A673 (cell line): ENCODE data around the gene ADARB2. TPM values are rescaled to one million over a fixed set of nuclear protein-coding genes. Genes with fewer than 3 reads are reported as not detected.

ENCODE experiments used
- BruUV-seq: library from RNA; stranded (reverse); fragments of 400-500 nt; replicated peaks from 2 replicates; lab custom pipeline; 2021; lab: Mats Ljungman, UMichigan
- CTCF ChIA-PET: fragments of 300-600 bp; sonication (Branson Sonifier 250); formaldehyde crosslinking; loops from one replicate; lab custom pipeline; 2022; ENCODE audit warnings: antibody characterized with exemption; lab: Charles Lee
- POLR2A ChIA-PET: fragments of 300-600 bp; sonication (Branson Sonifier 250); formaldehyde crosslinking; loops from one replicate; lab custom pipeline; 2022; ENCODE audit warnings: antibody characterized with exemption; ENCODE audit not compliant: low non-redundant PET; lab: Charles Lee
- DNase-seq: peaks from one replicate; pipeline ENCODE4 v3.0.0-alpha.2; 2015; ENCODE audit warnings: low spot score
- H3K27ac ChIP-seq: fragments of 200-600 bp; sonication (generic); 2 replicates; pipeline ENCODE4 v1.5.1; 2016; ENCODE audit warnings: mixed run types, low read depth, mild to moderate bottlenecking, mixed read lengths, antibody characterized with exemption, low read length; ENCODE audit not compliant: poor library complexity, severe bottlenecking
- H3K27me3 ChIP-seq: fragments of 200-600 bp; sonication (generic); replicated peaks from 2 replicates; pipeline ENCODE4 v1.6.1; 2017; ENCODE audit warnings: mixed run types, low read depth, mild to moderate bottlenecking, mixed read lengths, antibody characterized with exemption, low read length; ENCODE audit not compliant: insufficient read depth, poor library complexity
- H3K36me3 ChIP-seq: fragments of 200-600 bp; sonication (generic); 2 replicates; pipeline ENCODE4 v1.6.1; 2016; ENCODE audit warnings: mixed run types, mild to moderate bottlenecking, mixed read lengths, antibody characterized with exemption, low read length; ENCODE audit not compliant: insufficient read depth, poor library complexity, severe bottlenecking
- H3K4me1 ChIP-seq: fragments of 200-600 bp; sonication (generic); 2 replicates; pipeline ENCODE4 v1.6.1; 2017; ENCODE audit warnings: mixed run types, mild to moderate bottlenecking, mixed read lengths, antibody characterized with exemption, low read length; ENCODE audit not compliant: insufficient read depth, poor library complexity, severe bottlenecking
- H3K4me3 ChIP-seq: fragments of 200-600 bp; sonication (generic); 2 replicates; pipeline ENCODE4 v1.5.1; 2016; ENCODE audit warnings: low read depth, mixed run types, mild to moderate bottlenecking, mixed read lengths, low read length; ENCODE audit not compliant: poor library complexity, severe bottlenecking
- H3K9me3 ChIP-seq: fragments of 200-600 bp; sonication (generic); 2 replicates; pipeline ENCODE4 v1.6.1; 2016; ENCODE audit warnings: mixed run types, low read depth, mild to moderate bottlenecking, mixed read lengths, antibody characterized with exemption, low read length; ENCODE audit not compliant: poor library complexity, severe bottlenecking
- CTCF ChIP-seq: fragments of 300-800, 200-600 bp; sonication (generic); conservative IDR thresholded peaks from 2 replicates; pipeline ENCODE4 v1.5.1; 2017; ENCODE audit warnings: low read depth, mild to moderate bottlenecking, antibody characterized with exemption, low read length, moderate library complexity, mixed read lengths
- EZH2 ChIP-seq: fragments of 200-600 bp; sonication (generic); IDR thresholded peaks from 2 replicates; pipeline ENCODE4 v1.6.1; 2017; ENCODE audit warnings: borderline replicate concordance, low read depth, mild to moderate bottlenecking, mixed read lengths, antibody characterized with exemption, low read length; ENCODE audit not compliant: poor library complexity, severe bottlenecking
- intact Hi-C: fragments of 100-400 bp; cut with micrococcal nuclease; formaldehyde crosslinking; loops from one replicate; pipeline ENCODE4 v1.10.0; 2022; ENCODE audit not compliant: unreplicated experiment
- total RNA-seq: library from RNA; stranded (reverse); gene quantifications from 2 replicates; pipeline ENCODE4 v1.2.3, GENCODE V29; 2021

Gene ADARB2
- total RNA-seq, 1 experiment from 2014 or later = not detected

GRCh38 chr10:1504940-1505339 lies 232.4 kb downstream of the ADARB2 start:
- ChIA-PET POLR2A (interaction anchor here (0.8 kb wide), 1 partner anchor 413 kb away, joined by 4 read pairs; no protein-coding TSS in a partner anchor), CTCF (no interaction called here)
- no peaks in the 10 kb centered on the region for H3K4me1 ChIP-seq
- intact Hi-C loops = no loop called here
- no peaks in the 10 kb centered on the region for H3K36me3 ChIP-seq
- no peaks in the 10 kb centered on the region for H3K9me3 ChIP-seq
- no peak overlapping the region for H3K27ac ChIP-seq
- no peak for DNase-seq
- TF ChIP-seq EZH2 (no peak), CTCF (no peak)
- BruUV-seq = no TSS peak
- H3K27me3 ChIP-seq = peaks cover 74% of the 10 kb centered on the region
- no peak overlapping the region for H3K4me3 ChIP-seq

- Histone ChIP-seq H3K27me3 (peaks cover 68% of the 10 kb centered on the region), H3K36me3 (no peaks in the 10 kb centered on the region), H3K9me3 (no peaks in the 10 kb centered on the region), H3K4me3 (no peak overlapping the region), H3K4me1 (no peaks in the 10 kb centered on the region), H3K27ac (no peak overlapping the region)
- TF ChIP-seq EZH2 (no peak), CTCF (no peak)
- POLR2A ChIA-PET = interaction anchor here (0.8 kb wide), 1 partner anchor 414 kb away, joined by 4 read pairs; no protein-coding TSS in a partner anchor
- intact Hi-C loops = no loop called here
- no TSS peak for BruUV-seq
- CTCF ChIA-PET = no interaction called here
- no peak for DNase-seq
These were observed 233.0 kb downstream of the ADARB2 start for GRCh38 chr10:1504286-1504685.

GRCh38 chr10:1502451-1502850 lies 234.9 kb downstream of the ADARB2 start:
- no peak overlapping the region for H3K4me3 ChIP-seq
- intact Hi-C loops = no loop called here
- H3K9me3 ChIP-seq = no peaks in the 10 kb centered on the region
- ChIA-PET POLR2A (no interaction called here), CTCF (no interaction called here)
- no peaks in the 10 kb centered on the region for H3K4me1 ChIP-seq
- BruUV-seq = no TSS peak
- TF ChIP-seq CTCF (no peak), EZH2 (no peak)
- no peak overlapping the region for H3K27ac ChIP-seq
- H3K27me3 ChIP-seq = peaks cover 50% of the 10 kb centered on the region
- no peak for DNase-seq
- no peaks in the 10 kb centered on the region for H3K36me3 ChIP-seq
